Activated naive CD8-positive, alpha-beta T cell treated with anti-CD3 and anti-CD28 coated beads for 36 hours (primary cell): ENCODE data around the gene CDCP1. TPM values are rescaled to one million over a fixed set of nuclear protein-coding genes. Genes with fewer than 3 reads are reported as not detected.
A peak's percentile ranks its signal among the peaks of the same experiment; 100 is the strongest.

Experiments
- DNase-seq: peaks from one replicate; pipeline ENCODE4 v3.0.0; 2021
- H3K27ac Mint-ChIP-seq: one replicate; pipeline ENCODE4 v1.8.0; 2022; ENCODE audit warnings: mild to moderate bottlenecking, moderate library complexity, mixed read lengths
- H3K27me3 Mint-ChIP-seq: one replicate; pipeline ENCODE4 v1.8.0; 2022; ENCODE audit warnings: mild to moderate bottlenecking, mixed read lengths
- H3K36me3 Mint-ChIP-seq: one replicate; pipeline ENCODE4 v1.8.0; 2021; ENCODE audit warnings: mild to moderate bottlenecking, mixed read lengths
- H3K4me1 Mint-ChIP-seq: one replicate; pipeline ENCODE4 v1.8.0; 2021; ENCODE audit warnings: mixed read lengths
- H3K4me3 Mint-ChIP-seq: one replicate; pipeline ENCODE4 v1.8.0; 2022; ENCODE audit warnings: mild to moderate bottlenecking, moderate library complexity, mixed read lengths
- H3K9me3 Mint-ChIP-seq: one replicate; pipeline ENCODE4 v1.8.0; 2022; ENCODE audit warnings: mixed read lengths
- total RNA-seq, 2 experiments: library from RNA; stranded (reverse); gene quantifications; one replicate each; pipeline ENCODE4 v1.2.3, GENCODE V29; 2021

CDCP1 gene
- total RNA-seq, 2 experiments from 2014 or later: 0.82 to 1.1 TPM

GRCh38 chr3:45180051-45180450 lies 33.9 kb upstream of the CDCP1 start:
- no peaks in the 10 kb centered on the region for H3K9me3 Mint-ChIP-seq
- H3K4me1 Mint-ChIP-seq: peaks cover 10% of the 10 kb centered on the region
- no peak for DNase-seq
- H3K27me3 Mint-ChIP-seq: peaks cover 16% of the 10 kb centered on the region
- no peak overlapping the region for H3K4me3 Mint-ChIP-seq
- no peak overlapping the region for H3K27ac Mint-ChIP-seq
- no peaks in the 10 kb centered on the region for H3K36me3 Mint-ChIP-seq

GRCh38 chr3:45179163-45179562 lies 33.0 kb upstream of the CDCP1 start:
- no peak for DNase-seq
- H3K4me1 Mint-ChIP-seq: peaks cover 5% of the 10 kb centered on the region
- H3K27ac Mint-ChIP-seq: no peak overlapping the region
- H3K4me3 Mint-ChIP-seq: no peak overlapping the region
- no peaks in the 10 kb centered on the region for H3K36me3 Mint-ChIP-seq
- H3K9me3 Mint-ChIP-seq: no peaks in the 10 kb centered on the region
- H3K27me3 Mint-ChIP-seq: peaks cover 15% of the 10 kb centered on the region

- Mint-ChIP-seq H3K27ac (no peak overlapping the region), H3K4me1 (peaks cover 5% of the 10 kb centered on the region), H3K4me3 (no peak overlapping the region), H3K36me3 (no peaks in the 10 kb centered on the region), H3K27me3 (peaks cover 15% of the 10 kb centered on the region), H3K9me3 (no peaks in the 10 kb centered on the region)
- no peak for DNase-seq
These were observed 32.2 kb upstream of the CDCP1 start for GRCh38 chr3:45178183-45179023.

- H3K36me3 Mint-ChIP-seq: no peaks in the 10 kb centered on the region
- H3K4me3 Mint-ChIP-seq: no peak overlapping the region
- peaks cover 15% of the 10 kb centered on the region for H3K27me3 Mint-ChIP-seq
- H3K27ac Mint-ChIP-seq: no peak overlapping the region
- DNase-seq: no peak
- no peaks in the 10 kb centered on the region for H3K9me3 Mint-ChIP-seq
- H3K4me1 Mint-ChIP-seq: no peaks in the 10 kb centered on the region
These were observed 30.7 kb upstream of the CDCP1 start for GRCh38 chr3:45176912-45177311.

- Mint-ChIP-seq H3K27ac (no peak overlapping the region), H3K4me1 (no peaks in the 10 kb centered on the region), H3K27me3 (peaks cover 7% of the 10 kb centered on the region), H3K36me3 (no peaks in the 10 kb centered on the region), H3K9me3 (no peaks in the 10 kb centered on the region), H3K4me3 (no peak overlapping the region)
- DNase-seq: no peak
These were observed 28.1 kb upstream of the CDCP1 start for GRCh38 chr3:45174234-45174633.

GRCh38 chr3:45173776-45174175 lies 27.6 kb upstream of the CDCP1 start:
- H3K36me3 Mint-ChIP-seq: no peaks in the 10 kb centered on the region
- DNase-seq: no peak

GRCh38 chr3:45171283-45171682 lies 25.1 kb upstream of the CDCP1 start:
- Mint-ChIP-seq H3K36me3 (peaks cover 1% of the 10 kb centered on the region), H3K4me1 (peaks cover 14% of the 10 kb centered on the region), H3K4me3 (no peak overlapping the region), H3K9me3 (peaks cover 4% of the 10 kb centered on the region), H3K27ac (no peak overlapping the region), H3K27me3 (peaks cover 3% of the 10 kb centered on the region)
- no peak for DNase-seq

More at GRCh38 chr3:45173776-45174175, 27.6 kb upstream of the CDCP1 start:
- Mint-ChIP-seq H3K4me1 (no peaks in the 10 kb centered on the region), H3K4me3 (no peak overlapping the region), H3K27ac (no peak overlapping the region), H3K9me3 (no peaks in the 10 kb centered on the region), H3K27me3 (peaks cover 8% of the 10 kb centered on the region)

GRCh38 chr3:45170096-45170495 lies 23.9 kb upstream of the CDCP1 start:
- Mint-ChIP-seq H3K27ac (no peak overlapping the region), H3K27me3 (peaks cover 3% of the 10 kb centered on the region), H3K9me3 (peaks cover 5% of the 10 kb centered on the region), H3K4me3 (no peak overlapping the region), H3K4me1 (peaks cover 14% of the 10 kb centered on the region), H3K36me3 (peaks cover 3% of the 10 kb centered on the region)
- no peak for DNase-seq

- H3K4me1 Mint-ChIP-seq: peaks cover 14% of the 10 kb centered on the region
- H3K9me3 Mint-ChIP-seq: peaks cover 5% of the 10 kb centered on the region
- H3K4me3 Mint-ChIP-seq: no peak overlapping the region
- peaks cover 3% of the 10 kb centered on the region for H3K36me3 Mint-ChIP-seq
- H3K27ac Mint-ChIP-seq: no peak overlapping the region
- no peak for DNase-seq
- H3K27me3 Mint-ChIP-seq: peaks cover 3% of the 10 kb centered on the region
These were observed 23.1 kb upstream of the CDCP1 start for GRCh38 chr3:45169125-45169904.

GRCh38 chr3:45168451-45168850 lies 22.3 kb upstream of the CDCP1 start:
- H3K4me1 Mint-ChIP-seq: peaks cover 14% of the 10 kb centered on the region

GRCh38 chr3:45167011-45167911 lies 21.1 kb upstream of the CDCP1 start:
- Mint-ChIP-seq H3K4me3 (peak overlapping the region; percentile 63), H3K4me1 (peaks cover 14% of the 10 kb centered on the region), H3K36me3 (peaks cover 3% of the 10 kb centered on the region), H3K27ac (peak overlapping the region; percentile 80), H3K27me3 (peaks cover 3% of the 10 kb centered on the region), H3K9me3 (peaks cover 5% of the 10 kb centered on the region)
- peak; percentile 78 for DNase-seq

More at GRCh38 chr3:45168451-45168850, 22.3 kb upstream of the CDCP1 start:
- DNase-seq: no peak
- H3K27me3 Mint-ChIP-seq: peaks cover 3% of the 10 kb centered on the region
- no peak overlapping the region for H3K4me3 Mint-ChIP-seq
- H3K27ac Mint-ChIP-seq: no peak overlapping the region
- peaks cover 5% of the 10 kb centered on the region for H3K9me3 Mint-ChIP-seq
- H3K36me3 Mint-ChIP-seq: peaks cover 3% of the 10 kb centered on the region

- Mint-ChIP-seq H3K9me3 (peaks cover 5% of the 10 kb centered on the region), H3K36me3 (peaks cover 3% of the 10 kb centered on the region), H3K4me1 (peaks cover 14% of the 10 kb centered on the region), H3K27me3 (peaks cover 3% of the 10 kb centered on the region), H3K27ac (no peak overlapping the region), H3K4me3 (no peak overlapping the region)
- DNase-seq: no peak
These were observed 20.2 kb upstream of the CDCP1 start for GRCh38 chr3:45166321-45166879.

- peaks cover 5% of the 10 kb centered on the region for H3K9me3 Mint-ChIP-seq
- H3K4me1 Mint-ChIP-seq: peaks cover 14% of the 10 kb centered on the region
- no peak overlapping the region for H3K27ac Mint-ChIP-seq
- no peak for DNase-seq
- peaks cover 5% of the 10 kb centered on the region for H3K36me3 Mint-ChIP-seq
- no peak overlapping the region for H3K4me3 Mint-ChIP-seq
- H3K27me3 Mint-ChIP-seq: peaks cover 3% of the 10 kb centered on the region
These were observed 19.5 kb upstream of the CDCP1 start for GRCh38 chr3:45165497-45166283.

- DNase-seq: no peak
- Mint-ChIP-seq H3K36me3 (peaks cover 5% of the 10 kb centered on the region), H3K4me1 (peaks cover 14% of the 10 kb centered on the region), H3K9me3 (peaks cover 5% of the 10 kb centered on the region), H3K4me3 (no peak overlapping the region), H3K27me3 (peaks cover 7% of the 10 kb centered on the region), H3K27ac (no peak overlapping the region)
These were observed 17.9 kb upstream of the CDCP1 start for GRCh38 chr3:45164056-45164455.
